Midbrain (tissue), 1 donor: ENCODE measurements around the gene TPBGL.

Experiments used
- DNase-seq: peaks from one replicate; lab custom pipeline; 2025; lab: John Stamatoyannopoulos, UW

The TPBGL gene

GRCh38 chr11:75246006-75246670, 5.6 kb downstream of the TPBGL start:
- DNase-seq, result no peak

DNA sequence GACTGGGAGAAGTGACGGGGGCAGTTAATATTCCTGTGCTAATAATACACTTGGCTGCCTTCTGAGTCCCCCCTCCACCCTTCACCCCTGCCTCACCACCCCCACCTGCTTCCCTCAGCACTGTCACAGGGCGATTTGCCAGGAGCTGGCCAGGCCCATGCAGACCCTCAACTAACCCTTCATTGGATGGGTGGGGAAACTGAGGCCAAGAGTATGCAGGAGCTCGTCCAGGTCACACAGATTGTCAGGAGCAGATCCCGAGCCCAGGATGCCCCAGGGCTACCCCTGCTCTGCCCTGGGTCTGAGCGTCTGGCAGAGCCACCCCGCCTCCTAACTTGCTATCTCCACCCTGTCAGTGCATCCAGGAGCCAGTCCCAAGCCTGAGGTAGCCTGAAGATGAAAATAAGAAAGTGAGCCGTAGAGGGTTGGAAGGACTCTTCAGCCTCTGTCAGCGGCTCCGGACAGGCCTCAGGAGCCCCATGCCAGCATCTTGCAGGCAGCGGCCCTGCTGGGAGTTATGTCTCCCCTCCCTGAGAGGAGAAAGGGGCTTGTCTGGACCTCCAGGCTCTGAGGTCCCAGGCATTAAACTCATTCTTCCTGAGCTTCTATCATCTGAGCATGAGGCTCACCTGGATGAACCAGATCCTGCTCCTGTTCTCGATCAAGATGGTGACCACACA, 6.2 kb downstream of the TPBGL start:
- no peak for DNase-seq

- no peak for DNase-seq
These were observed 8.3 kb downstream of the TPBGL start for GRCh38 chr11:75248924-75249256.

DNA sequence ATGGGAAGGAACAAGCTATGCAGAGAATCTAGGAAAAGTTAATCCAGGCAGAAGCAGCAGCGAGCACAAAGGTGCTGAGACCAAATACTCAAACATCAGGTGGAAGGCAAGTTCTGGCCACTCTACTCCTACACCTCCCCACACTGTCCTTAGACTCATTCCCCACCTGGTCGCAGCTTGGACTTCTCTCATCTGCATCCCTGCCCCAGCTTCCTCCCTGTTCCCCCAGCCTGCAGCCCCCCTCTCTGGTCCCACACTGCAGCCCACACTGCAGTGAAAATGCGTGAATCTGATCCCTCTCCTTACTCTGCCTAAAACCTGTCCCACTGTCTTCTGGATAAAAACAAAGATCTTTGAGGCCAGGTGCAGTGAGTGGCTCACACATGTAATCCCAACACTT, 9.1 kb downstream of the TPBGL start:
- DNase-seq, result no peak

DNA sequence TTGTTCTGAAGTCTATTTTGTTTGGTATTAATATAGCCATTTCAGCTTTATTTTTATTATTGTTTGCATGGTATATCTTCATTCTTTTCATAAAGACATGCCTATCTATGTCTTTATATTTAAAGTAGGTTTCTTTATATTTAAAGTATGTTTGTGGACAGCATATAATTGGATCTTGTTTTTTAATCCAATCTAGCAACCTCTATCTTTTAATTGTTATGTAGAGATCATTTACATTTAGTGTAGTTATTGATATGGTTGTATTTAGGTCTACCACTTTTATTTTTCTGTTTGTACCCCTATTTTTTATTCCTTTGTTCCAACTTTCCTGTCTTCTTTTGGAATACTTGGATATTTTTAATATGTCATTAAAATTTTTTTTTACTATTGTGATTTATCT, 13.8 kb downstream of the TPBGL start:
- DNase-seq, result no peak

GRCh38 chr11:75260396-75261170, 20.0 kb downstream of the TPBGL start:
- DNase-seq, result no peak

GRCh38 chr11:75261902-75262361, 21.4 kb downstream of the TPBGL start:
- no peak for DNase-seq

DNA sequence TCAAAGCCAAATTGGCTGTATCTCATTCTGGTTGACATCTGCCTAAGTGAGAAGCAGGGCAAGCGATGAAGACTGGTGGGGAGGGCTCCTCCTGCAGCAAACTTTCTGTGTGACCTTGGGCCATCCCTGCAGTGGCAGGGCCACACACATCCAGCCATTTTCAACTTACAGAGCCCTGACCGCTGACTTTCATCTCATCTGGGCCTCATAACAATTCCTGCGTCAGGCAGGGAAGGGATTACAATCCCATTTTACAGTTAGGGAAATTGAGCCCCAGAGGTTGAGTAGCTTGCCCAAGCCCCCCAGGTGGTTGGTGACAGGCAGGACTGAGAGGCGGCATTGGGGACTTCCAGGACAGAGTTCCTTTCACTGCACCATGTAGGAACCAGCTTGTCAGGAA, 21.9 kb downstream of the TPBGL start:
- DNase-seq, result no peak

DNA sequence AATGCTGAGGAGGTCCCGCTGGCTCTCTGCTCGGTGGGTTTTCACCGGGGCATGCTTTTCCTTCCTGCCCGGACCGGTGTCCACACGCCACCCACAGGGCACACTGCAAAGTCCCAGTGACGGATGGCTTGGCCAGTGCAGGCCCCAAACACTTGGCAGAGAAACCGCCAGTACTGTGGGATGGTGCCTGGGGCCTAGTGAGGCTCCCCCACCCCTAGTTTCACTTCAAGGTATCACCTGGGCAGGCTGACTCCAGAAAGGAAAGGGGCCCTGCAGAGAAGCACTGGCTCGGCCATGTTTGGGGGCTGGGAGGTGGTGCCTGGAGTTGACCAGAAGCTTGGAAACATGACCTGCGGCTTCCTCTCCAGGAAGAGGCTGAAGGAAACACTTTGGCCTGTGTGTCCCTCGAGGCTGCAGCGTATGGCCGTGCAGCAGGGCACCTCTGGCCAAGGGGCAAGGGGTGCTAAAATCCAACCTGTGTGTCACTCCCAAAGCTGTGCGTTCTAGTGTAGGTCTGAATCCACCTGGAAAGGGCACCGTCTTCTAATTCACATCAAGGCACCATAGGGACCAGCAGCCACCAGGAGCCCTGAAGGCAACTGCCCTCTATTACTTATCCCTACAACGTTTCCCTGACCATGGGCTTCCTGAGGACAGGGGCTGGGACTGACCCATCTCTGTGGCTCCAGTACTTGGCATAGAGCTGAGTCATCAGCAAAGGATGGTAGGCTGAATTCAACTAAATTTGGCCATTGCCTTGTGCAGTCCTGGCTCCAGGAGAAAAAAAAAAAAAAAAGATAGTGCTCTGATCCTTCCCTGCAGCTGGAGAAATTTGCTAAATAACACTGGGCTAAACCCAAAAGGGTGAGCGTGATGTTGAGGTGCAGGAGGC, 22.6 kb downstream of the TPBGL start:
- DNase-seq, result no peak

GRCh38 chr11:75263944-75264349, 23.4 kb downstream of the TPBGL start:
- DNase-seq, result no peak

DNA sequence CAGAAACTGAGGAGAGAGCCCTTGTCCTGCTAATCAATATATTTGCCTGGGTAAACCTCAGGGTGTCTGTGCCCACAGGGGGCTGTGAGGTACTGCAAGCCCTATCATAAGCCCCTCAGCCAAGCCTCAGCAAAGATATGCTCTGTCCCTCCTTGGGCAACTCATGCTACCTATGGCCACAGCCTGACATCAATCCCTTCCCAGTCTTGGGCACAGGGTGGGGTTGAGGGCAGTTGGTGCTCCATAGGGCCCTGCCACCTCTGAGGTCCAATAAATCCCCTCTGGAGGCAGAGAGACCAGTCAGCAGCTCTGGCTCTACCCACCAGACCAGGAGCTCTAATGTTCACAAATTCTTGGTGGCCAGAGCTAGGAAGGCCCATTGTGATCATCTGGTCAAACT, 23.8 kb downstream of the TPBGL start:
- no peak for DNase-seq

- DNase-seq, result no peak
These were observed 24.4 kb downstream of the TPBGL start for GRCh38 chr11:75264971-75265370.

- DNase-seq, result no peak
These were observed 25.4 kb downstream of the TPBGL start for GRCh38 chr11:75265851-75266531.

- DNase-seq, result no peak
These were observed 26.8 kb downstream of the TPBGL start for GRCh38 chr11:75267171-75267970.

- no peak for DNase-seq
These were observed 28.2 kb downstream of the TPBGL start for GRCh38 chr11:75268626-75269366.

GRCh38 chr11:75269367-75269660, 28.7 kb downstream of the TPBGL start:
- no peak for DNase-seq

DNA sequence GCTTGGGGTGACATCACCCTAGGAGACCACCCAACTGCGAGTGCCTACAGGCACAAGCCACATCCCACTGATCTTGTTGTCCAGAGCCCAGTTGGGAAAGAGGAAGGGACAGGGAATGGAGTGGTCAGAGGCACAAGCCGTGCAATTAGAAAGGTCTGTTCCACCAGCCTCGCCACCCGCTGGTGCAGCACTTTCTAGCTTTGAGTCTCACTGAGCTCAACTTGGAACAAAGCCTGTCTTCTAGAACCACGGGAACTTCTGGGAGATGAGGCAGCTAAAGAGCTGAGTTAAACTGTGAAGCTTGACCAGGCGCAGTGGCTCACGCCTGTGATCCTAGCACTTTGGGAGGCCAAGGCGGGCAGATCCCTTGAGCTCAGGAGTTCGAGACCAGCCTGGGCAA, 29.3 kb downstream of the TPBGL start:
- no peak for DNase-seq

DNA sequence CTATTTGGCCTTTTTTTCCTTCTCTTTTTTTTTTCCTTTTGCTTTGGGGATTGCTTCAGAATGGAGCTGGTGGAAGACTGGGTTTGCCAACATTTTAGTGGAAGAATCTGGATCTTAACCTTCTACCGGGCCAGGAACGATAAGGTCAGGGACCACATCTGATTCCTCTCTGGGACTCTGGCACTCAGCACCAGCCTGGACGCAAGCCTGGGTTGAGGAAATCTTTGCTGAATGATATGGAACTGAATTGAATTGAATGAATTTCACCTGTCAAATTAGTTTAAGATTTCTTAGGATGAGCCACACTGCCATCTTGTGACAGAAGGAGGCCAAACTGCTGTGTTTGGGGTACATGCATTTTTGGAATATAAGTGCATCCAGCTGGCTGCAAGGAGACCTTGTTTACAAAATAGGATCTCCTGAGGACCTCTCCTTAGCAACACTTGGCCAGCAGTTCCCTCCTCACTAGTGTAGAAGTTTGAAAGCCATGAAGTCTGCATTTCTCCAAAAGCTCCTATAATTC, 30.4 kb downstream of the TPBGL start:
- no peak for DNase-seq

DNA sequence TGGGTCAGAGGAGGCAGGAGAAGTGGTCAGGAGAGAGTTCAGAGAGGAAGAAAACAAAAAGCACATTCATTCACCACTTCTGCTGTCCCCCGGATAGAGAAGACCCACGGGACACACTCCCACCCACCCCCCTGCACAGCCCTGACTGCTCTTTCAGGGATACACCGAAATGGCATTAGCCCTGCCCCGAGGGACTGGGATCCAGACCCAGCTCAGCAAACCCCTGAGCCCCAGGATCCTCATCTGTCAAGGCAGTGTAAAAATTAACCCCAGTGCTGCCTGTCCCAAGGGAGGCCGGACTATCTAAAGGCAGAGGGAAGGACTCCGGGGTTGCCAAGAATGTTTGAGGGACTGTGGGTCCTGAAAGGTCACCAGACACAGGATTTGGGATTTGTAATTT, 31.2 kb downstream of the TPBGL start:
- no peak for DNase-seq

DNA sequence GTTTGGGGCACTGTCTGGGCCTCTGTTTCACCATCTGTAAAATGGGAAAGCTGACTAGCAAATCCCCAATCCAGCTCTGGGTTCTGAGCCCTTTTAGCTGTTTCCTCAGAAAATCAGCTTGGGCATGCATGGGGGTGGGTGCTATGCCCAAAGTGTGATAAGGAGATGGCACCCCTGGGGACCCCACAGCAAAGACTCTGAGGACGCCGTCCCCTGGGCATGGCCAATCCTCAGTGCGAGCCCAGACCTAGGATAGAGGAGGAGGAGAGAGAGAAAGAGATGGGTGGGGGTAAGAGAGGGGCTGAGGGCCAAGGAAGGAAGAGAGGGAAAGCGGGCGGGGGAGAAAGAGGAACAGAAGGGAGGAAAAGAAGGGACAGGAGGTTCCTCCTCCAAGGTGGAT, 31.8 kb downstream of the TPBGL start:
- no peak for DNase-seq
